Ovary (tissue), 9 donors: ENCODE measurements around the gene CYB5R3. TPM values are rescaled to one million over a fixed set of nuclear protein-coding genes. Genes with fewer than 3 reads are reported as not detected.

Source experiments
- DNase-seq, 5 donors: peaks; one replicate each; pipeline ENCODE4 v3.0.0-alpha.2; 2019 to 2020
- H3K27ac ChIP-seq, 2 donors: fragments of 200-600 bp; one replicate each; pipeline versions ENCODE4 v1.5.1 to v1.8.0; 2019 to 2022
- H3K27me3 ChIP-seq: fragments of 200-600 bp; one replicate; pipeline ENCODE4 v1.8.0; 2022
- H3K36me3 ChIP-seq: fragments of 200-600 bp; sonication (generic); one replicate; pipeline ENCODE4 v1.5.1; 2019
- H3K4me1 ChIP-seq: one replicate; pipeline ENCODE4 v1.8.1; 2013; ENCODE audit warnings: mild to moderate bottlenecking, moderate library complexity; ENCODE audit not compliant: insufficient read depth
- H3K4me3 ChIP-seq: fragments of 200-600 bp; sonication (generic); one replicate; pipeline ENCODE4 v1.5.1; 2017
- H3K9me3 ChIP-seq, 2 donors: fragments of 200-600 bp in 1 of 2; sonication (generic) in 1 of 2; one replicate each; pipeline versions ENCODE4 v1.5.1 to v1.8.1; 2013 to 2019; ENCODE audit warnings: mild to moderate bottlenecking in 1 of 2, moderate library complexity in 1 of 2
- CTCF ChIP-seq, 3 donors: fragments of 450-650 bp in 2 of 3; fragments of 200-600 bp in 1 of 3; IDR thresholded peaks; one replicate each; pipeline versions ENCODE4 v1.5.1 to v1.8.0; 2016 to 2022; ENCODE audit warnings: antibody characterized with exemption in 3 of 3, mild to moderate bottlenecking in 1 of 3
- EP300 ChIP-seq: sonication (generic); formaldehyde crosslinking; IDR thresholded peaks from one replicate; pipeline ENCODE4 v1.6.1; 2017; ENCODE audit warnings: antibody characterized with exemption
- POLR2A ChIP-seq: fragments of 450-650 bp; IDR thresholded peaks from one replicate; pipeline ENCODE4 v1.6.1; 2017; ENCODE audit warnings: antibody characterized with exemption, mild to moderate bottlenecking, moderate library complexity
- WGBS, 3 donors: extraction: QIAGEN DNeasy Blood & Tissue Kit in 1 of 3; methylation state at CpG; one replicate each; pipeline versions ENCODE4 v1.1.5 to v1.1.7; 2013 to 2017; 5-methylcytosine and 5-hydroxymethylcytosine counted together
- intact Hi-C, 4 donors: fragments of 100-400 bp; cut with DNase I; formaldehyde crosslinking; loops; one replicate each; pipeline versions ENCODE4 v1.11.0 to v1.15.1; 2022 to 2023
- polyA plus RNA-seq, 2 donors: library from polyadenylated mRNA; stranded (reverse); fragments of 200-250 nt in 1 of 2; fragments of 350-450 nt in 1 of 2; fragmentation: Illumina TruSeq in 1 of 2; extraction: RNeasy Lipid Tissue Mini Kit (QIAGEN cat#74804) in 1 of 2; gene quantifications; one replicate each; pipeline ENCODE4 v1.2.3, GENCODE V29; 2013 to 2014
- total RNA-seq, 7 donors: library from RNA; depleted of rRNA in 2 of 7; stranded (reverse); fragments of >200 nt in 2 of 7; fragmentation: NEBNext Ultra II Directional in 3 of 7; extraction: Animal tissue kit (Norgen Biotek cat#: 25700) in 3 of 7; gene quantifications; one replicate each; pipeline versions ENCODE4 v1.1.0 to v1.2.4, GENCODE V29; 2016 to 2023
- donor health status: DM: no; HTN: no; CAD: no; lungs with moderate emphysema.
- donor health status: DM: no; HTN: no; CAD: no.
- donor health status: Bipolar disorder and iron deficiency.
- donor health status: DM: yes; HTN: yes; CAD: no.
- donor health status: DM: no; HTN: no; CAD: no.
- donor health status: DM: yes; HTN: yes; CAD: no.

Gene CYB5R3
- total and polyA plus RNA-seq, 9 donors: 56.9 to 279 (median 228) TPM

GRCh38 chr22:42644422-42645340 lies 4.5 kb downstream of the CYB5R3 start:
- intact Hi-C loops: no loop called here
- no peak for TF ChIP-seq POLR2A
- DNase-seq: peak; percentile 56 to 76 (median 70)
- Histone ChIP-seq H3K27ac (peak overlapping the region; percentile 88 to 93), H3K9me3 (no peaks in the 10 kb centered on the region), H3K36me3 (no peaks in the 10 kb centered on the region), H3K4me3 (peak overlapping the region; percentile 26), H3K27me3 (no peaks in the 10 kb centered on the region), H3K4me1 (peaks cover 50% of the 10 kb centered on the region)
- WGBS, 3 donors: 13 to 16% (median 15%) methylated on average over 22 of the region's 22 CpGs

- no peak overlapping the region for H3K4me3 ChIP-seq
- DNase-seq: peak in 1 of 5 donors; percentile 47
- TF ChIP-seq EP300 (no peak), CTCF (IDR thresholded peaks at IDR 0.05) (no peak), POLR2A (no peak)
- H3K27ac ChIP-seq: peak overlapping the region; percentile 14 to 93
- H3K27me3 ChIP-seq: no peaks in the 10 kb centered on the region
- peaks cover 50% of the 10 kb centered on the region for H3K4me1 ChIP-seq
- no peaks in the 10 kb centered on the region for H3K9me3 ChIP-seq
- intact Hi-C loops: no loop called here
- no peaks in the 10 kb centered on the region for H3K36me3 ChIP-seq
- 77 to 85% (median 81%) methylated on average over 13 to 14 of the region's 14 CpGs for WGBS, 3 donors
These were observed 5.4 kb downstream of the CYB5R3 start for GRCh38 chr22:42643634-42644421.

GRCh38 chr22:42642806-42643633 lies 6.2 kb downstream of the CYB5R3 start:
- no peak overlapping the region for H3K4me3 ChIP-seq
- peak overlapping the region; percentile 43 to 93 for H3K27ac ChIP-seq
- DNase-seq: no peak
- no peaks in the 10 kb centered on the region for H3K36me3 ChIP-seq
- intact Hi-C loops: no loop called here
- peaks cover 42% of the 10 kb centered on the region for H3K4me1 ChIP-seq
- TF ChIP-seq POLR2A (no peak), CTCF (IDR thresholded peaks at IDR 0.05) (no peak), EP300 (no peak)
- H3K27me3 ChIP-seq: no peaks in the 10 kb centered on the region
- 68 to 77% (median 73%) methylated on average over 10 to 12 of the region's 12 CpGs for WGBS, 3 donors
- H3K9me3 ChIP-seq: no peaks in the 10 kb centered on the region

GRCh38 chr22:42641801-42642413 lies 7.3 kb downstream of the CYB5R3 start:
- H3K4me1 ChIP-seq: peaks cover 39% of the 10 kb centered on the region
- 19 to 28% (median 20%) methylated on average over 9 of the region's 9 CpGs for WGBS, 3 donors
- no peaks in the 10 kb centered on the region for H3K9me3 ChIP-seq
- TF ChIP-seq EP300 (no peak), CTCF (IDR thresholded peaks at IDR 0.05) (no peak), POLR2A (no peak)
- no peak overlapping the region for H3K4me3 ChIP-seq
- H3K27ac ChIP-seq: peak overlapping the region in 1 of 2 donors; percentile 93
- peak in 2 of 5 donors; percentile 49 to 63 for DNase-seq
- no peaks in the 10 kb centered on the region for H3K27me3 ChIP-seq
- intact Hi-C loops: no loop called here
- no peaks in the 10 kb centered on the region for H3K36me3 ChIP-seq
